HEK293 (cell line): ENCODE data around the gene MYCBPAP.
A peak's percentile ranks its signal among the peaks of the same experiment; 100 is the strongest.

Source experiments
- CTCF ChIA-PET: fragments of 350-600 bp; formaldehyde crosslinking; extraction: SDS; loops from one replicate; lab custom pipeline; 2021; ENCODE audit warnings: antibody characterized with exemption; lab: Yijun Ruan, JAX
- POLR2A ChIA-PET: fragments of 300-600 bp; formaldehyde crosslinking; extraction: SDS; loops from one replicate; lab custom pipeline; 2020; ENCODE audit warnings: antibody characterized with exemption, inconsistent platforms; lab: Yijun Ruan, JAX
- H3K27ac ChIP-seq: fragments of 200-500 bp; sonication (Bioruptor generic); 2 replicates; pipeline ENCODE4 v1.5.1; 2014; ENCODE audit warnings: low read depth, low read length, control low read depth, inconsistent platforms; ENCODE audit errors: extremely low read depth
- H3K36me3 ChIP-seq, 2 experiments: fragments of 200-500 bp in 1 of 2; sonication (Bioruptor generic) in 1 of 2; 1 replicate in 1 of 2; 2 replicates in 1 of 2; pipeline ENCODE4 v1.5.1; 2014 to 2017; ENCODE audit warnings: inconsistent platforms in 2 of 2, low read length in 2 of 2; ENCODE audit not compliant: control insufficient read depth in 2 of 2, insufficient read depth in 1 of 2
- H3K4me1 ChIP-seq: fragments of 200-500 bp; sonication (Bioruptor generic); 2 replicates; pipeline ENCODE4 v1.5.1; 2014; ENCODE audit warnings: mild to moderate bottlenecking, low read length, inconsistent platforms; ENCODE audit not compliant: control insufficient read depth, insufficient read depth
- H3K4me3 ChIP-seq: 2 replicates; pipeline ENCODE4 v1.5.1; 2011; ENCODE audit warnings: low read depth, mild to moderate bottlenecking, control low read depth, low read length, moderate library complexity
- H3K9me3 ChIP-seq: fragments of 200-500 bp; sonication (Bioruptor generic); 2 replicates; pipeline ENCODE4 v1.5.1; 2014; ENCODE audit warnings: low read depth, low read length, inconsistent platforms; ENCODE audit not compliant: control insufficient read depth, insufficient read depth
- AEBP2 ChIP-seq: fragments of 450-650 bp; formaldehyde crosslinking; IDR thresholded peaks from 2 replicates; pipeline ENCODE4 v1.5.1; 2016; ENCODE audit warnings: missing biosample characterization, missing genetic modification characterization, borderline replicate concordance
- CTCF ChIP-seq: fragments of 450-650 bp; formaldehyde crosslinking; IDR thresholded peaks from 2 replicates; pipeline ENCODE4 v1.5.1; 2016; ENCODE audit warnings: missing biosample characterization, missing genetic modification characterization
- HOXC10 ChIP-seq: sonication (generic); formaldehyde crosslinking; IDR thresholded peaks from 2 replicates; pipeline ENCODE4 v1.8.1; 2023; ENCODE audit warnings: mild to moderate bottlenecking, missing genetic modification reagents
- INSM2 ChIP-seq: fragments of 450-650 bp; formaldehyde crosslinking; IDR thresholded peaks from 2 replicates; pipeline ENCODE4 v1.5.1; 2016; ENCODE audit warnings: missing biosample characterization, missing genetic modification characterization
- KLF16 ChIP-seq: fragments of 450-650 bp; formaldehyde crosslinking; IDR thresholded peaks from 2 replicates; pipeline ENCODE4 v1.5.1; 2017; ENCODE audit warnings: missing biosample characterization, missing genetic modification characterization
- MEIS1 ChIP-seq: sonication (generic); formaldehyde crosslinking; IDR thresholded peaks from 2 replicates; pipeline ENCODE4 v1.8.1; 2022; ENCODE audit warnings: missing genetic modification reagents, mild to moderate bottlenecking, borderline replicate concordance
- PRDM6 ChIP-seq: fragments of 450-650 bp; formaldehyde crosslinking; IDR thresholded peaks from 2 replicates; pipeline ENCODE4 v1.5.1; 2017; ENCODE audit warnings: missing biosample characterization, missing genetic modification characterization
- SP7 ChIP-seq: fragments of 450-650 bp; formaldehyde crosslinking; IDR thresholded peaks from 2 replicates; pipeline ENCODE4 v1.5.1; 2016; ENCODE audit warnings: missing biosample characterization, missing genetic modification characterization
- ZEB2 ChIP-seq: fragments of 450-650 bp; formaldehyde crosslinking; IDR thresholded peaks from 2 replicates; pipeline ENCODE4 v1.5.1; 2016; ENCODE audit warnings: missing biosample characterization, missing genetic modification characterization
- ZFP69B ChIP-seq: fragments of 450-650 bp; formaldehyde crosslinking; IDR thresholded peaks from 2 replicates; pipeline ENCODE4 v1.5.1; 2016; ENCODE audit warnings: missing biosample characterization, missing genetic modification characterization
- ZNF121 ChIP-seq: fragments of 450-650 bp; formaldehyde crosslinking; IDR thresholded peaks from 2 replicates; pipeline ENCODE4 v1.5.1; 2016; ENCODE audit warnings: missing biosample characterization, missing genetic modification characterization
- ZNF138 ChIP-seq: fragments of 450-650 bp; formaldehyde crosslinking; IDR thresholded peaks from 2 replicates; pipeline ENCODE4 v1.5.1; 2016; ENCODE audit warnings: missing biosample characterization, missing genetic modification characterization, borderline replicate concordance
- ZNF140 ChIP-seq: fragments of 450-650 bp; formaldehyde crosslinking; IDR thresholded peaks from 2 replicates; pipeline ENCODE4 v1.5.1; 2016; ENCODE audit warnings: missing biosample characterization, missing genetic modification characterization
- ZNF18 ChIP-seq: fragments of 450-650 bp; formaldehyde crosslinking; IDR thresholded peaks from 2 replicates; pipeline ENCODE4 v1.5.1; 2016; ENCODE audit warnings: missing biosample characterization, missing genetic modification characterization
- ZNF184 ChIP-seq: fragments of 450-650 bp; IDR thresholded peaks from 2 replicates; pipeline ENCODE4 v1.5.1; 2018; ENCODE audit warnings: missing biosample characterization, mild to moderate bottlenecking, missing genetic modification characterization
- ZNF211 ChIP-seq: fragments of 450-650 bp; formaldehyde crosslinking; IDR thresholded peaks from 2 replicates; pipeline ENCODE4 v1.5.1; 2016; ENCODE audit warnings: low read depth, missing biosample characterization, missing genetic modification characterization
- ZNF214 ChIP-seq: fragments of 450-650 bp; formaldehyde crosslinking; IDR thresholded peaks from 2 replicates; pipeline ENCODE4 v1.5.1; 2017; ENCODE audit warnings: missing biosample characterization, mild to moderate bottlenecking, missing genetic modification characterization, borderline replicate concordance
- ZNF324 ChIP-seq: fragments of 450-650 bp; formaldehyde crosslinking; IDR thresholded peaks from 2 replicates; pipeline ENCODE4 v1.5.1; 2016; ENCODE audit warnings: missing biosample characterization, missing genetic modification characterization
- ZNF660 ChIP-seq: fragments of 450-650 bp; IDR thresholded peaks from 2 replicates; pipeline ENCODE4 v1.5.1; 2018; ENCODE audit warnings: missing biosample characterization, mild to moderate bottlenecking, missing genetic modification characterization
- ZNF747 ChIP-seq: fragments of 450-650 bp; formaldehyde crosslinking; IDR thresholded peaks from 2 replicates; pipeline ENCODE4 v1.5.1; 2016; ENCODE audit warnings: missing biosample characterization, missing genetic modification characterization
- ZNF76 ChIP-seq: fragments of 450-650 bp; formaldehyde crosslinking; IDR thresholded peaks from 2 replicates; pipeline ENCODE4; 2016; ENCODE audit warnings: low read depth, missing biosample characterization, missing genetic modification characterization, borderline replicate concordance
- ZNF837 ChIP-seq: fragments of 450-650 bp; formaldehyde crosslinking; IDR thresholded peaks from 2 replicates; pipeline ENCODE4 v1.5.1; 2016; ENCODE audit warnings: missing biosample characterization, missing genetic modification characterization
- ZSCAN30 ChIP-seq: fragments of 450-650 bp; IDR thresholded peaks from 2 replicates; pipeline ENCODE4 v1.5.1; 2018; ENCODE audit warnings: missing biosample characterization, mild to moderate bottlenecking, missing genetic modification characterization, moderate library complexity
- ZSCAN5A ChIP-seq: fragments of 450-650 bp; formaldehyde crosslinking; IDR thresholded peaks from 2 replicates; pipeline ENCODE4 v1.5.1; 2016; ENCODE audit warnings: missing biosample characterization, missing genetic modification characterization
- ZXDB ChIP-seq: fragments of 450-650 bp; formaldehyde crosslinking; IDR thresholded peaks from 2 replicates; pipeline ENCODE4 v1.5.1; 2016; ENCODE audit warnings: missing biosample characterization, missing genetic modification characterization

MYCBPAP gene

GRCh38 chr17:50549969-50550368 is 41.7 kb downstream of the MYCBPAP start (continued):
- TF ChIP-seq ZNF214 (tag by site-specific recombination) (no peak), AEBP2 (tag by site-specific recombination) (no peak), HOXC10 (CRISPR knock-in tag) (no peak), INSM2 (no peak), SP7 (no peak), ZEB2 (tag by site-specific recombination) (no peak), KLF16 (tag by site-specific recombination) (no peak)

- H3K4me3 ChIP-seq: no peak overlapping the region
- H3K36me3 ChIP-seq: peaks cover 0 to 33% of the 10 kb centered on the region in 2 experiments; a peak in 2 of 3 replicates
- no peaks in the 10 kb centered on the region for H3K9me3 ChIP-seq
- ChIA-PET POLR2A (interaction anchor here (0.8 to 2.5 kb wide), 6 partner anchors 9 to 131 kb away, joined by 3 to 13 read pairs (median 5); partner anchors contain the start of gene CACNA1G), CTCF (interaction anchor here (0.6 to 7.4 kb wide), 46 partner anchors 9 to 330 kb away, joined by 3 to 231 read pairs (median 4); partner anchors contain the start of gene CACNA1G)
- H3K4me1 ChIP-seq: peaks cover 8% of the 10 kb centered on the region
- no peak overlapping the region for H3K27ac ChIP-seq
- TF ChIP-seq ZNF837 (tag by site-specific recombination) (no peak), PRDM6 (tag by site-specific recombination) (no peak), ZNF18 (tag by site-specific recombination) (no peak), ZXDB (tag by site-specific recombination) (no peak), MEIS1 (no peak), ZNF747 (no peak), ZNF121 (tag by site-specific recombination) (no peak), ZNF211 (tag by site-specific recombination) (no peak), ZNF140 (tag by site-specific recombination) (no peak), ZSCAN5A (tag by site-specific recombination) (no peak), ZFP69B (no peak), ZNF138 (tag by site-specific recombination) (no peak), ZNF324 (tag by site-specific recombination) (no peak), KLF16 (tag by site-specific recombination) (no peak), ZNF184 (tag by site-specific recombination) (no peak), ZNF660 (tag by site-specific recombination) (0 out of 2 replicates have a peak, but pooled peaks have one; percentile 26), ZEB2 (tag by site-specific recombination) (0 out of 2 replicates have a peak, but pooled peaks have one; percentile 16), CTCF (tag by site-specific recombination) (peak; percentile 51; the same call in 1 of the 2 replicates), ZNF76 (no peak), ZSCAN30 (tag by site-specific recombination) (no peak)
Observed at GRCh38 chr17:50550661-50551432, 42.6 kb downstream of the MYCBPAP start.
